ENCODE results near the gene TANC1.

The TANC1 gene

GRCh38 chr2:159067971-159068370 is 99.5 kb downstream of the TANC1 start:
- Histone ChIP-seq H3K4me1 (ENCODE audit: insufficient read depth, low read length) (peaks cover 19% of the 10 kb centered on the region), H3K4me3 (ENCODE audit: low read length) (no peak overlapping the region), H3K9ac (ENCODE audit: low read depth, low read length) (no peak overlapping the region), H3K9me3 (ENCODE audit: insufficient read depth, low read depth, low read length) (no peaks in the 10 kb centered on the region), H3K27me3 (ENCODE audit: insufficient read depth, low read length) (no peaks in the 10 kb centered on the region), H3K27ac (ENCODE audit: low read length) (no peak overlapping the region), H3K36me3 (ENCODE audit: insufficient read depth, low read depth, low read length) (no peaks in the 10 kb centered on the region)

- no peak overlapping the region for H3K27ac ChIP-seq (ENCODE audit: low read length)
- H3K9ac ChIP-seq (ENCODE audit: low read depth, low read length): no peak overlapping the region
- H3K27me3 ChIP-seq (ENCODE audit: insufficient read depth, low read length): no peaks in the 10 kb centered on the region
- no peaks in the 10 kb centered on the region for H3K9me3 ChIP-seq (ENCODE audit: insufficient read depth, low read depth, low read length)
- H3K4me1 ChIP-seq (ENCODE audit: insufficient read depth, low read length): peaks cover 16% of the 10 kb centered on the region
- H3K36me3 ChIP-seq (ENCODE audit: insufficient read depth, low read depth, low read length): no peaks in the 10 kb centered on the region
- H3K4me3 ChIP-seq (ENCODE audit: low read length): no peak overlapping the region
Observed at GRCh38 chr2:159069229-159069628, 100.8 kb downstream of the TANC1 start.

GRCh38 chr2:159070235-159070634 is 101.8 kb downstream of the TANC1 start:
- Histone ChIP-seq H3K9me3 (ENCODE audit: insufficient read depth, low read depth, low read length) (no peaks in the 10 kb centered on the region), H3K27me3 (ENCODE audit: insufficient read depth, low read length) (no peaks in the 10 kb centered on the region), H3K9ac (ENCODE audit: low read depth, low read length) (no peak overlapping the region), H3K36me3 (ENCODE audit: insufficient read depth, low read depth, low read length) (no peaks in the 10 kb centered on the region), H3K4me1 (ENCODE audit: insufficient read depth, low read length) (peaks cover 7% of the 10 kb centered on the region), H3K27ac (ENCODE audit: low read length) (no peak overlapping the region), H3K4me3 (ENCODE audit: low read length) (no peak overlapping the region)

GRCh38 chr2:159071190-159071915 is 102.9 kb downstream of the TANC1 start:
- no peak overlapping the region for H3K4me3 ChIP-seq (ENCODE audit: low read length)
- H3K4me1 ChIP-seq (ENCODE audit: insufficient read depth, low read length): no peaks in the 10 kb centered on the region
- no peaks in the 10 kb centered on the region for H3K9me3 ChIP-seq (ENCODE audit: insufficient read depth, low read depth, low read length)
- no peaks in the 10 kb centered on the region for H3K36me3 ChIP-seq (ENCODE audit: insufficient read depth, low read depth, low read length)
- no peaks in the 10 kb centered on the region for H3K27me3 ChIP-seq (ENCODE audit: insufficient read depth, low read length)
- H3K27ac ChIP-seq (ENCODE audit: low read length): no peak overlapping the region
- no peak overlapping the region for H3K9ac ChIP-seq (ENCODE audit: low read depth, low read length)

- H3K4me1 ChIP-seq (ENCODE audit: insufficient read depth, low read length): no peaks in the 10 kb centered on the region
- no peak overlapping the region for H3K27ac ChIP-seq (ENCODE audit: low read length)
- no peaks in the 10 kb centered on the region for H3K36me3 ChIP-seq (ENCODE audit: insufficient read depth, low read depth, low read length)
- H3K9ac ChIP-seq (ENCODE audit: low read depth, low read length): no peak overlapping the region
- H3K27me3 ChIP-seq (ENCODE audit: insufficient read depth, low read length): no peaks in the 10 kb centered on the region
- H3K4me3 ChIP-seq (ENCODE audit: low read length): no peak overlapping the region
- no peaks in the 10 kb centered on the region for H3K9me3 ChIP-seq (ENCODE audit: insufficient read depth, low read depth, low read length)
Observed at GRCh38 chr2:159072795-159073194, 104.4 kb downstream of the TANC1 start.

DNA sequence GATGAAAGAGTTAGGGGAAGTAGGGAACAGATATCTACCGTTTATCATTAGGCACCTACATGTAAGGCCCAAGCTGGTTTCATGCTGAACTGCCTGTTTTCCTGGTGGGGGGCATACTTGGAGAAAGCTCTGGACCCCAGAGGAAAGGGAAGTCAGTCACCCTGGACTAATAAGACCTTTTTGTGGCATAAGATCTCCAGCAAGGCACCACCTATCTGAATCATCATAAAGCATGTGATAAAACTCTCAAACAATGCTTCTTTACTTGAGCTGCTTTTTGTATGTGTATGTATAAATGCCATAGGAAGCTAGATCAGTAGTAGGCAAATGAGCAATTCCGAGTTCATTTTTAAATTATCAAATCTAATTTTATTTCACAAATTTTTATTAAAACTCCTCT is 104.8 kb downstream of the TANC1 start:
- H3K4me1 ChIP-seq (ENCODE audit: insufficient read depth, low read length): no peaks in the 10 kb centered on the region
- H3K9me3 ChIP-seq (ENCODE audit: insufficient read depth, low read depth, low read length): no peaks in the 10 kb centered on the region
- no peak overlapping the region for H3K4me3 ChIP-seq (ENCODE audit: low read length)
- no peaks in the 10 kb centered on the region for H3K36me3 ChIP-seq (ENCODE audit: insufficient read depth, low read depth, low read length)
- no peak overlapping the region for H3K27ac ChIP-seq (ENCODE audit: low read length)
- no peaks in the 10 kb centered on the region for H3K27me3 ChIP-seq (ENCODE audit: insufficient read depth, low read length)
- no peak overlapping the region for H3K9ac ChIP-seq (ENCODE audit: low read depth, low read length)

DNA sequence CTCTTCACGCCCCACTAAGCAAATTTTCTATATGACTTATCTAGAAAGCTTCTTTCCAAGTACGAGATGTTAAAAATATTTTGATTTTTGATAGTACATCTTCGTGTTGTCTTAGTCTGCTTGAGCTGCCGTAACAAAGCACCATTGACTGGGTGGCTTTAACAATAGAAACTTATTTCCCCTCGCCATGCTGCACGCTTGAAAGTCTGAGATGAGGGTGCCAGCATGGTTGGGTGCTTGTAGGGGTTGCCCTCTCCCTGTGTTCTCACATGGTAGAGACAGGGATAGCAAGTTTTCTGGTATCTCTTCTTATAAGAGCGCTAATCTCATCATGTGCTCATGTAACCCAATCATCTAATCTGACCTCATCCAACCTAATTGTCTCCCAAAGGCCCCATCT is 106.2 kb downstream of the TANC1 start:
- Histone ChIP-seq H3K27me3 (ENCODE audit: insufficient read depth, low read length) (no peaks in the 10 kb centered on the region), H3K4me3 (ENCODE audit: low read length) (no peak overlapping the region), H3K4me1 (ENCODE audit: insufficient read depth, low read length) (no peaks in the 10 kb centered on the region), H3K36me3 (ENCODE audit: insufficient read depth, low read depth, low read length) (no peaks in the 10 kb centered on the region), H3K9me3 (ENCODE audit: insufficient read depth, low read depth, low read length) (no peaks in the 10 kb centered on the region), H3K9ac (ENCODE audit: low read depth, low read length) (no peak overlapping the region), H3K27ac (ENCODE audit: low read length) (no peak overlapping the region)

GRCh38 chr2:159075727-159076126 is 107.3 kb downstream of the TANC1 start:
- no peak overlapping the region for H3K27ac ChIP-seq (ENCODE audit: low read length)
- H3K9ac ChIP-seq (ENCODE audit: low read depth, low read length): no peak overlapping the region
- H3K9me3 ChIP-seq (ENCODE audit: insufficient read depth, low read depth, low read length): no peaks in the 10 kb centered on the region
- H3K27me3 ChIP-seq (ENCODE audit: insufficient read depth, low read length): no peaks in the 10 kb centered on the region
- H3K36me3 ChIP-seq (ENCODE audit: insufficient read depth, low read depth, low read length): no peaks in the 10 kb centered on the region
- no peak overlapping the region for H3K4me3 ChIP-seq (ENCODE audit: low read length)
- no peaks in the 10 kb centered on the region for H3K4me1 ChIP-seq (ENCODE audit: insufficient read depth, low read length)

DNA sequence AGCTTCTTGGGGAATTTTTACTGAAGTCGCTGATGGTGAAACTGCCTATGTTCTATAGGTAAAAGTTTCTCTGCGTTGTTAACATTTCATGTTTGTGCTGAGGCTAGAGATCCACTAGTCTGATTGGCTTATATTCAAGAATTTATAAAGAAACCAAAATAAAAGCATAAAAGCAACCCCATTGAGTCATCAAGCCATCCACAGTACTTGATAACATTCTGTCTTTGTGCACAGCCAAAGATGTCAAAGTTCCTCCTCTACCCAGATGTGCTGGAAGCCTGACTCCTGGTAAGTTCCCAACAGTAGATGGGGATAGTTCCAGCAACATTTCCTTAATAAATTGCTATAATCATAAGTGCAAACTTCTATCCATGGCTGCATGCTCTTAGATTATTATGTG is 107.8 kb downstream of the TANC1 start:
- Histone ChIP-seq H3K27me3 (ENCODE audit: insufficient read depth, low read length) (no peaks in the 10 kb centered on the region), H3K36me3 (ENCODE audit: insufficient read depth, low read depth, low read length) (no peaks in the 10 kb centered on the region), H3K4me1 (ENCODE audit: insufficient read depth, low read length) (no peaks in the 10 kb centered on the region), H3K9me3 (ENCODE audit: insufficient read depth, low read depth, low read length) (no peaks in the 10 kb centered on the region), H3K27ac (ENCODE audit: low read length) (no peak overlapping the region), H3K9ac (ENCODE audit: low read depth, low read length) (no peak overlapping the region), H3K4me3 (ENCODE audit: low read length) (no peak overlapping the region)

DNA sequence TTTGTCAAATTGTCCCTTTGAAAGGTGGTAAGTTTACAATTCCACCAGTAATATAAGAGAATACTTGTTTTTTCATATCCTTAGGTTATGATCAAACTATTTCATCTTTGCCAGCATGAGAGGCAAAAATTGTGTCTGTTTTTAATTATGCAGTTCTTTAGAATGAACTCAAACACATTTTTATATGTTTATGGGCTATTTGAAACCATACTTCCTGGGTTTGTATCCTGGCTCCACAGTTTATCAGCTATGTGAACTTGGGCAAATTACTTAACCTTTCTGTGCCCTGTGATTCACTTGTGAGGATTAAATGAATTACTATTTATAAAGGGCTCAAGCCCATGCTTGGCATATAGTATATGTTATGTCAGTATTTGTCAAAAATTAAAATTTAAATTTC is 109.4 kb downstream of the TANC1 start:
- Histone ChIP-seq H3K9me3 (ENCODE audit: insufficient read depth, low read depth, low read length) (no peaks in the 10 kb centered on the region), H3K4me3 (ENCODE audit: low read length) (no peak overlapping the region), H3K9ac (ENCODE audit: low read depth, low read length) (no peak overlapping the region), H3K36me3 (ENCODE audit: insufficient read depth, low read depth, low read length) (no peaks in the 10 kb centered on the region), H3K27me3 (ENCODE audit: insufficient read depth, low read length) (no peaks in the 10 kb centered on the region), H3K4me1 (ENCODE audit: insufficient read depth, low read length) (no peaks in the 10 kb centered on the region), H3K27ac (ENCODE audit: low read length) (no peak overlapping the region)

DNA sequence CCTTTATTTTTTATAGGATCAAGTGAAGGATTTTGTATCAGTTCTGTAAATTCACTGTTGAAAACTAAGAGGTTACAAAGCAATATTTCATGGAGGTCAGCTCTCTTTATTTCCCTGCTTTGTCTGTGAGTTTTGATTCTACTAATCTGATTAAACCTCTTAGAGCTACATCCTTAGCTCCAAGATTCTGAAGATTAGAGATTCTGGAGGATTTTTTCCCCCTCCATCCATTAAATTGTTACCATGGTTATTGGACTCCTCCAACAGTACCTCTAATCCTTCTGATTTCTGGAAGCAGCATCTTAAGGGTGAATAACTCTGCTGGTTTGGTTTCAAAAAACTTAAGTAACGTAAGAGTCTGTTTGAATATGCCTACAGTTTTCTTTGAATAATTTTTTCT is 110.0 kb downstream of the TANC1 start:
- H3K27ac ChIP-seq (ENCODE audit: low read length): no peak overlapping the region
- no peaks in the 10 kb centered on the region for H3K27me3 ChIP-seq (ENCODE audit: insufficient read depth, low read length)
- H3K4me1 ChIP-seq (ENCODE audit: insufficient read depth, low read length): no peaks in the 10 kb centered on the region
- no peaks in the 10 kb centered on the region for H3K36me3 ChIP-seq (ENCODE audit: insufficient read depth, low read depth, low read length)
- H3K9ac ChIP-seq (ENCODE audit: low read depth, low read length): no peak overlapping the region
- H3K4me3 ChIP-seq (ENCODE audit: low read length): no peak overlapping the region
- no peaks in the 10 kb centered on the region for H3K9me3 ChIP-seq (ENCODE audit: insufficient read depth, low read depth, low read length)

GRCh38 chr2:159080641-159081040 is 112.2 kb downstream of the TANC1 start:
- Histone ChIP-seq H3K27ac (ENCODE audit: low read length) (no peak overlapping the region), H3K27me3 (ENCODE audit: insufficient read depth, low read length) (no peaks in the 10 kb centered on the region), H3K4me1 (ENCODE audit: insufficient read depth, low read length) (no peaks in the 10 kb centered on the region), H3K9ac (ENCODE audit: low read depth, low read length) (no peak overlapping the region), H3K9me3 (ENCODE audit: insufficient read depth, low read depth, low read length) (no peaks in the 10 kb centered on the region), H3K36me3 (ENCODE audit: insufficient read depth, low read depth, low read length) (no peaks in the 10 kb centered on the region), H3K4me3 (ENCODE audit: low read length) (no peak overlapping the region)

Data from iPS-20b (cell line).